GM18909 (cell line): ENCODE measurements around the gene OPN4.

Source experiments
- ATAC-seq: cut with Tn5 transposase; IDR thresholded peaks from one replicate; pipeline ENCODE4 v1.9.1; 2021; ENCODE audit warnings: mild to moderate bottlenecking; ENCODE audit not compliant: unreplicated experiment, poor library complexity

OPN4 gene

DNA sequence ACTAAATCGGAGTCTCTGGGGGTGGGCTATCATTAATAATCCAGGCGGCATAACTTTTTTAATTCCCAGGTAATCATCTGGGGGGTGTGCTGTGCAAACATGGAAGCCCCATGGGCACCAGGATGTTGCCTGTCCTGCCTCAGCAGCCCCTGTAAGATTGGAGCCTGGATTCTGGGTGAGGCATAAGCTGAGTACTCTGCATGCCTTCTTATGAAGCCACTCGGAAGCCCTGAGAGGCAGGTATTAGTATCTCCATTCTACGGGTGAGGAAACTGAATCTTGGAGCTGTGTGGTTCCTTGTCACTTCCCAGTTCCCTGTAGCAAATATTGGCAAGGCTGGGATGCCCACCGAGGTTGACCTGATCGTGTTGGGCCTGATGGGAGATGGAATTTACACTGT, 7.4 kb upstream of the OPN4 start:
- ATAC-seq = no peak

DNA sequence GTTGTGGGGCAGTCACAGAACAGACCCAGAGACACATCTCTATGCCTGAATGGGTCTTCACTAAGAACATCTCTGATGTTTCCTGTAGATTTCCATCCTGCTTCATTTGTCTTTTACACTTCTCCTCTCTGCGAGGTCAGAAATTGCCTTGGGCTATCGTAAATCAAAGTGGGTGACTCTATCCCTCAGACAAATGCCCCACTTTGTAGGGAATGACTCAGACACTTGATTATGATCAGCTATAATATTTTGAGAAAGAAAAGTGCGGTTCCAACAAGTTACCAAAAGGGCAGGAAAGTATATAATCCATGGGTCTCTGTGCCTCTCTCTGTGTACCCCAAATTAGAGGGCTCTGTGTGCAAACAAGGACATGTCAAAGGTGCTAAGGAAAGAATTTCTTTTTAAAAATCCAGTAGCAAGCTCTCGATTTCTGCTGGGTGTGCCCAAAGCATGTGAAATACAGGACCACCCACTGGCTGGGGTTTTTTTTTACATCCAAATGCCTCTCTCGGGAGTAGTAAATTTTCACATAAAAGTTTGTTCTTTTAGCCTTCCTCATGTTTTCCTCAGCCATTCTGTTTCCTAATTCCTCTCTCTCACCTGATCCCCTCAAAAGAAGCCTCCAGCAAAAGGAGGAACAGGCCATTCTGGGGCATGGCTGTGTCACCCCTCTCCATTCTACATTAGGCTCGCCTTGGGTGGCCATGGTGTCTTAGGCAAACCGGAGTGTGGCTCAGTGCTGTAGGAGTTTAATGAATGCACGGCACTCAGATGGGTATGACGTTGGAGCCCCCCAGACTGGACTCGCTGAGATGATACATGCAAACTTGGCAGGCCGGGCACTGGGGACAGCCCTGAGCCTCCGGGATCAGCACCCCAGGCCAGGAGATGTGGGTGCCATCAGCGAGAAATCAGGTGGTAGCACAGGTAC, 6.3 kb upstream of the OPN4 start:
- no peak for ATAC-seq

DNA sequence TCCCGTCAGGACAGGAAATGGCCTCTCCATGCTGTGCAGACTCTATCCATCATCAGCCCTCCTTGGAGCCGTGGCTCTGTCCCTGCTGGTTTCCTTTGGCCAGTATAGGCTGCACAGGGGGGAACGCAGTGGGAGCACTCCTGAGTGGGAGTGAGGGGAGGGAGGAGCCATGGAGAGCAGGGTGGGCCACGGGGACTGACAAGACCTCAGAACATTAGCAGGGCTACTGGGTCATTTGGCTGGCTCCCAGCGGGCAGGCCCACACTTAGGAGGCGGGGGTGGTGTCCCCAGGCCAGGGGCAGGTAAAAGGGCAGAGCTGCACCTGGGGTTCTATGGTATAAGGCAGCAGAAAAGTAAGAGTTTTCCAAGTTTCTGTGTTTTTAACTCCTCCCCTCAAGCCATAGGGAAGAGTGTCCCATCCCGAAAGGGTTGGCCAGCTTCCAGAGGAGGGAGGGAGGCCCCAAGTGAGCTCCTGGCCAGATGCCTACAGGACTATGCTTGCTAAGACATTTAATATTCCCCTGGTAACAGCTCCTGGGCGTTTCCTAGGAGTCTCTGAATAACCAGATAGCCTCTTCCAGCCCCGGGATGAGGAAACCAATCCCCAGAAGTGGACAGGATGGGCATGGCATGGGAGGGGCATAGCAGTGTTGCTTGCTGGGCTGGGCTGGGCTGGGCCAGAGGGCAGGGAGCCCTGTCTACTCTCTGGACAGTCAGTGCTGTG, 5.5 kb upstream of the OPN4 start:
- no peak for ATAC-seq

DNA sequence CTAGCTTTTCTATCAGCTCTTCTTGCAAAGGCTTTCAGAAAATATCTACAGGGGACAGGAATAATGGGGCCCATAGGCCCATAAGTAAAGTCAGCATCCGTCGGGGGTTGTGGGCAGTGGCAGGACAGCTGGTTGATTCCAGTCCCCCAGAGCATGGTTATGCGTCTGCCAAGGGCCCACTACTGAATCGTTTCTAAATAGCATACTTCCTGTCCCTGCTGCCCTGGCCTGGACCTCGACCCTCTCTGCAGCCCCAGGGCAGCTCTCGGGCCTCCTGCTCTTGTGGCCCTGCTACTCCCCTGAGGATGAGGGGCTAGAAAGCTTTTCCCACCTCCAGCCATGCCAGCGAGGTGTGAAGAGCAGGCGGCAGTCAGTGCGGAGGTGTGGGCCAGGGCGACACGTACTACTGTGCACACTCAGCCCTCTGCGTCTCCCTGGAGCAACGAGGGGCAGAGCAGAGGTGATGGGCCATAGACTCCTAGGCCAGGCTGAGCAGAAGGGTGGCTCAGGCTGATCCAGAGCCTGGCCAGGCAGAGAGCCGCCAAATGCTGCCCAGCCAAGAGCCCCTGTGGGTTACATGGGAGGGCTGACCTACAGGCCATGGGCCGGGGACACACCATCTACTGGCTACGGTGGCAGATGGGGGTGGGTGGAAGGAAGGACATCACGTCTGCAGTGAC, 4.7 kb upstream of the OPN4 start:
- ATAC-seq = no peak

DNA sequence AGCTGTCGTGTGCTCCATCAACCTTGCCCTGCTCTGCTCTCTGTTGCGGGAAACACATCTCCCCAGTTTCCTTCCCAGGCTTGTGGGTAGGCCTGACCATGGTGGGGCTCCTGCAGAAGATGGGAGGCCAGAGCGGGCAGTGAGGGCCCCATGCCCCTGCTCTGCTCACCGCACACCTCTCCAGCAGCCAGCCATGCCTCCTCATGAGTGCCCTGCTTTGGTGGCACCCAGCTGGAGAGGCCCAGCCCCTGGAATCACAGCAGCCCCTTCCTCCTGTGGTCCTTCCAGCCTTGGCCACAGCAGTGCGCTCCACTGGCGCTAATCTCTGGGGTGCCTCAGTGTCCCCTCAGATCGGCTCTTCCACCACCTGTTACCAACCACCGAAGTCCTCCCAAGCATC, 4.2 kb upstream of the OPN4 start:
- ATAC-seq = no peak

DNA sequence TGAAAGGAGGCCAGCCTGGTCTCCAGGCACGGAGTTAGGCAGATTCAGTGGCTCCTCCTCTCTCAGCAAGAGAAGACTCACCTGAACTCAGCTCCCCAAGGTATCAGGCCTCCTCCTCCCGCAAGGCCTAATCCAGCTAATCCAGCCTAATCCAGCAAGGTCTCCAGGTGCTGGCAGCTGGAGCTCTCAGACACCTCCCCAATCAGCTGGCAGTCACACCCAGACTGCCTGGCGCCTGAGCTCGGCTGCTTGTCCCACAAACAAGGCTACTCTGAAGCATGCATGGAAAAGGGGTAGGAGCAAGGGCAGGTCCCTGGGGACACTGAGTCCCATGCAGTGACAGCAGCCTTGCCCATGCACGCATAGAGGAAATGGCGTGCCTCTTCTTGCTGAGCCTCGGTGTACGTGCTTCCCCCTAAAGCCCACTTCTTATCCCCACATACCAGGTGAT, 3.3 kb upstream of the OPN4 start:
- ATAC-seq = no peak

DNA sequence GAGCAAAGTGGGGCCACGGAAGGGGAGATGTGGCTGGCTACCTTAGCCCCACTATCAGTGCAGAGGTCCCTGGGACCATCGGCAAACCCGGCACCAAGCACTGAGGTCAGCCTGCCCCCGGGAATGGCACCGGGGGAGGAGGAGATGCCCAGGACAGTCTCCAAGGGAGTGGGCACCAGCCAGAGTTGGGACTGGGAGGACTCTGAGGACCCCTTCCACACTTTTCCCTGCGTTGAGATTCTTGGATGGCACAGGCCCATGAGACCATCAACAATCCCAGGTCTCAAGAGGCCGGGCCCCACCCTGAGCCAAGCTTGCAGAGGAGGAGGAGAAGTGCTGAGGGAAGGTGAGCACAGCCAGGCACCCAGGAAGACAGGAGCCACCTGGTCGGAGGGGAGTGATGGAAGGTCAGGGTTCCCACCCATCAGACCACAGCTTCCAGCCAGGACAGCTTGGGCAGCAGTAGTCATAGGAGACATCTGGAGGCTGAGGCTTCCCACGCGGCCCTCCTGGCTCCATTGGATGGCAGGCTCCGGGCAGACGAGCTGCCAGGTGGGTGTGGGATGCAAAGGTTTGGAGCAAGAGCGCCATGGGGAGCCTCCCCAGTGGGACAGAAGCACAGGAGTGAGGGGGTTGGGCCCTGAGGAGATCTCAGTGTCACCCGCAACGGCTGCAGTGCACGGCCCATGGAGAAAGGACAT, 2.6 kb upstream of the OPN4 start:
- no peak for ATAC-seq

DNA sequence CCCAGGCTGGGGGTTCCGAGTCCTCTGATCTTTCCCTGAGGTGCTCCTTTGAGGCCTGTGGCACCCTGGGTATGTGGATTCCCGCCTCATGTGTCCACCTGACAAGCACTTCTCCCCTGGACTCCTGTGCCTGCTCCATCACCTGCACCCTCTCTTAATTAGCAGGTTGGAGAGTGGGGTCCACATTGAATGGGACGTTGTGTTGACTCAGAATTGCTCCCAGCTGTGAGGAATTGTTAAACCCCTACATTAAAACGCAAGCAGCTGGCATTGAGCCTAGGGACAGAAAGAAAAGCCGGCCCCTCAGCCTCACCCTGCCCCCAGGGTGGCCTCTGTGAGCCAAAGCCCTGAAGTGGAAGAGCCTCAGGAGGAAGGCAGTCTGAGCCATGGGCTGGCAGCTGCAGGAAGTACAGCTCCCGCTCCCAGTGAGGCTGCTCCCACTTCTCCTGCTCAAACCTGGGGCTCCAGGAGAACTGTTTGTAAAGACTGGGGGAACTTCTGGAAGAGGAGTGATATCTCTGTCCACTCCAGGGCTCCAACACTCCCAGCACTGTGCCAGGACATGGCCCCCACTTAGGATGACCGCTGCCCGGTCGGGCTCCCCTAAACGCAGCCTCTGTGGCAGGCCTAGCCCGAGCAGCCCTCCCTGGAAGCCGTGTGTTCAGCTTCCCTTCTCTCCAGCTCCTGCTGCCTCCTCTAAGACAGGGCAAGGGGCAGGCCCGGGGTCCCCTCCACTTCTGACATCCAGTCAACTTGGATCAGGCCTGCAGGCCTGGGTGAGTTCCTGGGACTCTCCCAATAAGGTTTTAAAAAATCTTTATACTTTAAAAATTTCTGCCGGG, 1.8 kb upstream of the OPN4 start:
- no peak for ATAC-seq

DNA sequence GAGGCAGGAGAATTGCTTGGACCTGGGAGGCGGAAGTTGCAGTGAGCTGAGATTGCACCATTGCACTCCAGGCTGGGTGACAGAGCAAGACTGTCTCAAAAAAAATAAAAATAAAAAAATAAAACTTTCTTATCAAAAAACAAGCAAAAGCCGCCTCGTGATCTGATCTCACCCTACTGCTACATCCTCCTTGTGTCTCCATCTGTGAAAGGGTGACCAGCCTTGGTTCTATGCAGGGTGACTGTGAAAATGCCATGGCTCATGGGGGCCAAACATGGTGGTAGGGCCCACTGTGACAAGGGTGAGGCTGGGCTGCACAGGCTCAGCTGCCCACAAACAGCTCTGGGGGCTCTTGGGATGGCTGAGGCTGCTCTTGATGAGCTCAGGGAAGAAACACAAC, 968 bp upstream of the OPN4 start:
- ATAC-seq = no peak

DNA sequence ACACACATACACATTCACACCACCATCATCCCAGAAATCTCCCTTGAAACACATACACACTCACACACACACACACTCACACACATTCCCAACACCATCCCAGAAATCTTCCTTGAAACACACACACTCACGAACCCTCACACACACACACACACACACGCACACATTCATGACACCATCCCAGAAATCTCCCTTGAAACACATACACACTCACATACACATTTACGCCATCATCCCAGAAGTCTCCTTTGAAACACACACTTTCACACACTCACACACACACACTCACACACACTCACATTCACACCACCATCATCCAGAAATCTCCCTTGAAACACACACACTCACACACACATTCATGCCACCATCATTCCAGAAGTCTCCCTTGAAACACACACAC, 360 bp upstream of the OPN4 start:
- ATAC-seq = no peak

DNA sequence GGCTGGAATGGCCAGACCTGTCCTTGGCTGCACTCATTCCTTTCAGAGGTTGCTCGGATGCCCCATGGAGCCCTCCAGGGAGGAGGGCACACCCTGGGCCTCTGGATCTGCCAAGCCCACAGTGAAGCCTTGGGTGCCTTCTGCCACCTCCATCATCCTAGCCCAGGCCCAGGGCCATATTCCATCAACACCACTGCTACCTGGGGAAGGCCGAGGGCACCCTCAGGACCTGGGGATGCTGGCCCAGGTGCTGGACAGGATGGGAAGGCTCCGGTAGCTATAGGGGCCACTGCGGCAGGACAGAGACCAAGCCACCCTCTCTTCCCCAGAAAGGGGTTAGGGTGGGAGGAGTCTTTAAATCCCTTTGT, 810 bp downstream of the OPN4 start:
- no peak for ATAC-seq

DNA sequence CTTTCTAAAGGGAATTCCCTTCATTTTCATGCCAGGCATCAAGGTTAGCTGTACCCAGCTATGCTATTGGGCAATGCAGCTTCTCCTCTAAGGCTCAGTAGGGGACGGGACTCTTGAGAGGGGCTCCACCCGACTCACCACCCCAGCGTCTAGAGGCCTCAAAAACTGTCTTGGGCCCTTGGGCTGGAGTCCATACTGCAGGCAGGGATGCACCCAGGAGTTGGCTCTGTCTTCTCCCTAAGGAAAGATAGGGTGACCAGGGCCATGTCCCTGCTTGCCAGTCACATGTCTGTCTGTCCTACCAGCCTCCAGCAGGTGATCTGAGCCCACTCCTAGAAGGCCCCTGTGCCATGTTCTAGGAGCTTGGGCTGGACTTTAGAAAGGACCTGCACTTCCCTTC, 1.2 kb downstream of the OPN4 start:
- no peak for ATAC-seq

DNA sequence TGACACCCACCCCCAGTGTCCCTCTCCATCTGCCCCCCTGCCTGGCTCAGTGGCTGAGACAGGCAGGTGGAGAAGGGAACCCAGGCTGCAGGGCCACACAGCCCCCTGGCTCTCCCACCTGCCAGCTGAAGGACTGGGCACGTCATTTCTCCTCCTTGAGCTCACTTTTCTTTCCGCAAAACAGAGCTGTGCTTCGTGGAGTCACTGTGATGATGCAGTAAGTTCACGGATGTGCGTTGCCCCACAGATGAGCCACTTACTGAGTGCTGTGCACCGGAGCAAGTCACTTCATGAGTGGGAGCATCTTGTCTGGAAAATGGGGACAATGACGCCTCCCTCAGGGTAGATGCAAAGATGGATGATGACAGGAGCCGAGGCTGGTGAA, 2.7 kb downstream of the OPN4 start:
- no peak for ATAC-seq

DNA sequence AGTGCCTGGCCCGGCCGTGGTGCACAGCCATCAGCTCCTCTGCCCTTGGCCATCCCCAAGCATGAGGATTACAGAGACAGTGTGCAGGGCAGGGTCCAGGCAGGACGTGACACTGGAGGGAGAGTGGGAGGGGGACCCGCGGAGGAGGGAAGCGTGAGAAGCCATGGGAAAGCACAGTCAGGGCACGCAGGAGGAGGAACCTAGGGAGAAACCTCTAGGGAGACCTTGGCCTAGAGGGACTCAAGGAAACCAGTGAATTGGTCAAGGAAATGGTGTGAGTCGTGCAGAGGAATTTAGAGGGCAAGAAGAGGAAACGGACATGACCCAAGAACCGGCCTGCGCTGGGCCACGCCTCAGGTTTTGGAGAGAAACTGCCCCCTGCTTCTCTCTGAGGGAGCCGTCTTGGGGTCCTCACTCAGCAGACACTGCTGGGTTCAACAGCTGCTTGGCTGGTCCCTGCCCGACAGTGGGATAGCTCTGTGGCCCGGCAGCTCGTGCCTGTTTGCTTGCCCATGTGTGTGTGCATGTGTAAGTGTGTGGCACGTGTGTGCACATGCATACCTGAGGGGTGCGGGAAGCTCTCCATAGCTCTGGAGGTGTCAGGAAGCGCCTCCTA, 3.2 kb downstream of the OPN4 start:
- ATAC-seq = no peak

DNA sequence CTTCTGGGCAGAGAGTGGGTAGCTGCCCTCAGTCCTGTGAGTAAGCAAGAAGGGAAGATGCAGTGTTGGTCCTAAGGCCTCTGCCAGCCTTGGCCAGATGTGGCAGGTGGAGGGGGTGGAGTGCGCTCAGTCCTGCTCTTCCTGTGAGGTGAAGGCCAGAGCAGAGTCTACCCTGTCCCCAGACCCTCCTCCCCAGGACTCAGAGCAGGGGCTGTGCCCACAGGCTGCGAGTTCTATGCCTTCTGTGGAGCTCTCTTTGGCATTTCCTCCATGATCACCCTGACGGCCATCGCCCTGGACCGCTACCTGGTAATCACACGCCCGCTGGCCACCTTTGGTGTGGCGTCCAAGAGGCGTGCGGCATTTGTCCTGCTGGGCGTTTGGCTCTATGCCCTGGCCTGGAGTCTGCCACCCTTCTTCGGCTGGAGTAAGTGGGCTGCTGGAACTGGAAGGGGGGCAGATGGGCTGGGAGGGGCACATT, 4.0 kb downstream of the OPN4 start:
- ATAC-seq = no peak

DNA sequence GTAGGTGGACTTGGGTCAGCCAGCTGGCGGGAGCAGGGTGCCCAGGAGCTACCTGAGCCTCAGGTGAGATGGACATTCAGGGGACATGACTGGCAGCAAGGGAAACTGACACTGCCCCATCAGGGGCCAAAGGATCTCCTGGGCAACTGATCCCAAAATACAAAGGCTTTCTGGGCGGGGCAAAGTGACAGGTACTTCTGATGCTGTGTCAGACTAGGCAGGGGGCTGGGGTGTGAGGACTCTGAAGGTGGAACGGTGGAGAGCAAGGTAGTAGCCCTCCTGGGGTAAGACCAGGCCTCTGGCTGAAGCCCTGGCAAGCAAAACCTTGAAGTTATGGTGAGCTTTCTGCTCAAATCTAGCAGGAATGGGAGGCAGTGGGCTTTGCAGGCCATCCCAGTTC, 4.4 kb downstream of the OPN4 start:
- ATAC-seq = no peak

DNA sequence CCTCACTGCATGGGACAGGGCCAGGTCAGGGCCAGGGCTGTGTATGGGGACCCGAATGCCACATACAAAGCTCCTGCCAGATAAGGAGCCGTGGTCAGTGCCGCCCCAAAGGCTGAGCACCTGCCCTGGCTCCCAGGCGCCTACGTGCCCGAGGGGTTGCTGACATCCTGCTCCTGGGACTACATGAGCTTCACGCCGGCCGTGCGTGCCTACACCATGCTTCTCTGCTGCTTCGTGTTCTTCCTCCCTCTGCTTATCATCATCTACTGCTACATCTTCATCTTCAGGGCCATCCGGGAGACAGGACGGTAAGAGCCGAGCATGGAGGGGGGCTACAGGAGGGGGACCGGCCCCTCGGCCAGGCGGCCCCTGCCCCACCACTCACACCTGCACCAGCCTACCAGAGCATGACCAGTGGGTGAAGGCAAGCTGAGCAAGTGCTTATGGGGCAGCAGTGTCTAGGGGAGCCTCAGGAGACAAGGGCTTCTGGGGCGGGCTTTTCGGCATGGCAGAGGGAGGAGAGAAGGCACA, 4.9 kb downstream of the OPN4 start:
- ATAC-seq = no peak

DNA sequence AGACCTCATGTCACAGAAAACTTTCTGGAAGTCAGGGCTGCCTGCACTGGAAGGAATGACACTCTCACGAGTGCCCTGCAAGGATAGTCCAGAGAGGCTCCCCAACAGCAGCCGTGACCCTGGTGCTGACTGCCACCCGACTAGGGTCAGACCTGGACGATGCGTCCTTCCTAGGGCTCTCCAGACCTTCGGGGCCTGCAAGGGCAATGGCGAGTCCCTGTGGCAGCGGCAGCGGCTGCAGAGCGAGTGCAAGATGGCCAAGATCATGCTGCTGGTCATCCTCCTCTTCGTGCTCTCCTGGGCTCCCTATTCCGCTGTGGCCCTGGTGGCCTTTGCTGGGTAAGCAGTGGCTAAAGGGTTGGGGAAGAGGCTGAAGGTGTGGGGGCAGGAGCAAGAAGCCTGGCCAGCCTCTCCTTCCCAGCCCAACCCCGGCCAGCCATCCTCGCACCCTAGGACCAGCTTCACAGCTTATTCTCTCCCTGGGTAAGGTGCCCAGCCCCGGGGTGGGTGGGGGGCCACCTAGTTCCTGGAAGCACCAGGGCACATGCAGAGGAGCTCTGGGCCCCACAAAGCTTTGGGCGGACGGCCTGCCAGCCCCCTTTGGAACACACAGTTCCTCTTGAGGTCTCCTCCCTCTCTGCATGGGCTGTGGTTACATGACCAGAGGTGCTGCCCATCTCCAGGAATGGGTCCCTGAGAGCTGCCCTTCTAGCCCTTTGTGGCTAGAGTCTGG, 5.5 kb downstream of the OPN4 start:
- no peak for ATAC-seq
